ENCODE measurements around the gene CTNNA1. TPM values are rescaled to one million over a fixed set of nuclear protein-coding genes. Genes with fewer than 3 reads are reported as not detected.
"Not testable (repeated sequence)": the region's sequence is repeated elsewhere in the genome, so short reads cannot be mapped to it uniquely, and the experiment has no call there.

The CTNNA1 gene
- total and polyA plus RNA-seq, 2 experiments from 2014 or later: 194 to 393 TPM

DNA sequence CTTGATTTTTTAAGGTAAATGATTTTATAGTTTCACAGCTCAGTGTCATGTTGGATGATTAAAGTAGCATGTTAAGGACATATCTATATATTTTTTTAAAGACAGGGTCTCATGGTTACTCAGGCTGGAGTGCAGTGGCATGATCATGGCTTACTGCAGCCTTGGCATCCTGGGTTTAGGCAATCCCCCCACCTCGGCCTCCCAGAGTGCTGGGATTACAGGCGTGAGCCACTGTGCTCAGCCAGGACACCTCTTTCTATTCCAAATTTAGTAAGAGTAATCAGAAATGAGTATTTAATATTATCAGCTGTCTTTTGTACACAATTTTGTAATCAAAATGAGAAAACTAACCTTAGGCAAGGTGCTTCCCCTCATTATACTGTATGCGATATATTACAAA is 160.5 kb downstream of the CTNNA1 start:
- Histone ChIP-seq H3K9me3 (ENCODE audit: low read depth) (no peaks in the 10 kb centered on the region), H3K4me2 (ENCODE audit: unreplicated experiment) (no peak overlapping the region), H3K9me2 (ENCODE audit: insufficient read depth) (no peaks in the 10 kb centered on the region), H3K79me2 (ENCODE audit: insufficient read depth) (peaks cover 47% of the 10 kb centered on the region), H3K9ac (no peak overlapping the region), H3K27ac (no peak overlapping the region), H3F3A (ENCODE audit: insufficient read depth) (peaks cover 11% of the 10 kb centered on the region; the same call in 1 of the 2 replicates), H4K20me1 (ENCODE audit: insufficient read depth) (no peaks in the 10 kb centered on the region), H3K4me3 (no peak overlapping the region), H3K36me3 (ENCODE audit: low read depth) (peaks cover 38% of the 10 kb centered on the region), H3K4me1 (ENCODE audit: insufficient read depth) (peaks cover 17% of the 10 kb centered on the region), H2AFZ (no peak overlapping the region), H3K27me3 (replicated peaks; ENCODE audit: insufficient read depth) (no peaks in the 10 kb centered on the region)
- in situ Hi-C loops (cut with MboI): no loop called here
- no peak for DNase-seq
- WGBS, 2 experiments (ENCODE audit: low coverage in 1 of 2, low lambda C conversion rate in 2 of 2, missing lambda C conversion rate in 2 of 2): 96 to 97% methylated on average over 3 of the region's 3 CpGs
- no peak for TF ChIP-seq EZH2phosphoT487 (IDR thresholded peaks at IDR 0.05; ENCODE audit: insufficient read depth, low read depth)
- TF ChIP-seq EZH2 (IDR thresholded peaks at IDR 0.05; ENCODE audit: insufficient read depth, poor library complexity, severe bottlenecking): no peak

DNA sequence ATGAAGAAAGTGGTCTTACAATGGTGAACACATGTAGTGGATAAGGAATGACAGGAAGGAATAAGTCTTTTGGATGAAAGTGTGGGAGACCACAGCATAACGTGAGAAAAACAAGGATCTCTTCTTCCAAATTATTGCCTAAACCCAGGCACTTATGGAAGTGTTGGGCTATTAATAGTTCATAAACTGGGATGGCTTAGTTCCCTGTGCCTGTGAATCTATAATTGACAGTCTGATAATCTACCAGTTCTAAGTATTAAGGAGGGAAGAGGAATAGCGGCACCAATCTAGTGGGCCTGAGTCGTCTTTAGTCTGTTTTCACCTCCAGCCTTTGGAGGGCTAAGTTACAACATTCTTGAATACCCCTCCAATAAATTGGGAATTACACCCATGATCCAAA is 161.1 kb downstream of the CTNNA1 start:
- peaks cover 35% of the 10 kb centered on the region for H3K36me3 ChIP-seq (ENCODE audit: low read depth)
- peaks cover 11% of the 10 kb centered on the region; the same call in 1 of the 2 replicates for H3F3A ChIP-seq (ENCODE audit: insufficient read depth)
- no peaks in the 10 kb centered on the region for H4K20me1 ChIP-seq (ENCODE audit: insufficient read depth)
- in situ Hi-C loops (cut with MboI): no loop called here
- H3K27ac ChIP-seq: no peak overlapping the region
- H2AFZ ChIP-seq: no peak overlapping the region
- DNase-seq: no peak
- no peak overlapping the region for H3K9ac ChIP-seq
- TF ChIP-seq EZH2 (IDR thresholded peaks at IDR 0.05; ENCODE audit: insufficient read depth, poor library complexity, severe bottlenecking): no peak
- no peak for TF ChIP-seq EZH2phosphoT487 (IDR thresholded peaks at IDR 0.05; ENCODE audit: insufficient read depth, low read depth)
- peaks cover 17% of the 10 kb centered on the region for H3K4me1 ChIP-seq (ENCODE audit: insufficient read depth)
- H3K9me2 ChIP-seq (ENCODE audit: insufficient read depth): no peaks in the 10 kb centered on the region
- no peaks in the 10 kb centered on the region for H3K9me3 ChIP-seq (ENCODE audit: low read depth)
- H3K4me3 ChIP-seq: no peak overlapping the region
- WGBS, 2 experiments (ENCODE audit: low coverage in 1 of 2, low lambda C conversion rate in 2 of 2, missing lambda C conversion rate in 2 of 2): 97 to 99% methylated on average over 3 of the region's 3 CpGs
- H3K4me2 ChIP-seq (ENCODE audit: unreplicated experiment): no peak overlapping the region
- H3K27me3 ChIP-seq (replicated peaks; ENCODE audit: insufficient read depth): no peaks in the 10 kb centered on the region
- H3K79me2 ChIP-seq (ENCODE audit: insufficient read depth): peaks cover 46% of the 10 kb centered on the region

DNA sequence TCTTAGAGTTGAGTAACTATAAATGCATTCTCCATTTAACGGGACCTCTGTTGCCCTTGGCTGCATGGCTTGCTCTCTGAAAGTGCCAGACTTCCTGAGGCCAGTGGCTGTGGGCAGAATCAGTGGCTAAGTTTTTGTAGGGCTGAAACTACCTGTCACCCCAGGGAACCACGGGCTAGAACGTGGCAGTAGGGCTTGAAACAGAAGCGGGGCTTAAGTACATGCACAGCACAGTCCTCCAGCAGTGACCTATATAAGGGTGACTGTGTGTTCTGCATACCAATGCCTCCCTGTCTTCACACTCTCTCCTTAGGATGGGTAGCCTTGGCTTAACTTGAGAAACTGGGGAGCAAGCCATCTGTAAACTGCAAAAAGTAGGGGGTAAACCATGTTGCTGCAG is 165.5 kb downstream of the CTNNA1 start:
- H3K79me2 ChIP-seq (ENCODE audit: insufficient read depth): peaks cover 76% of the 10 kb centered on the region
- no peaks in the 10 kb centered on the region for H3K27me3 ChIP-seq (replicated peaks; ENCODE audit: insufficient read depth)
- no peak overlapping the region for H3K4me2 ChIP-seq (ENCODE audit: unreplicated experiment)
- DNase-seq: no peak
- H3F3A ChIP-seq (ENCODE audit: insufficient read depth): peaks cover 7% of the 10 kb centered on the region; the same call in 1 of the 2 replicates
- in situ Hi-C loops (cut with MboI): no loop called here
- H4K20me1 ChIP-seq (ENCODE audit: insufficient read depth): no peaks in the 10 kb centered on the region; the same call in 1 of the 2 replicates
- H3K9me2 ChIP-seq (ENCODE audit: insufficient read depth): no peaks in the 10 kb centered on the region
- H3K9me3 ChIP-seq (ENCODE audit: low read depth): no peaks in the 10 kb centered on the region
- no peak overlapping the region for H3K9ac ChIP-seq
- H3K4me1 ChIP-seq (ENCODE audit: insufficient read depth): peaks cover 7% of the 10 kb centered on the region
- no peak overlapping the region for H2AFZ ChIP-seq
- H3K4me3 ChIP-seq: no peak overlapping the region
- H3K36me3 ChIP-seq (ENCODE audit: low read depth): peaks cover 21% of the 10 kb centered on the region
- 88 to 89% methylated on average over 4 of the region's 4 CpGs for WGBS, 2 experiments (ENCODE audit: low coverage in 1 of 2, low lambda C conversion rate in 2 of 2, missing lambda C conversion rate in 2 of 2)
- H3K27ac ChIP-seq: no peak overlapping the region
- TF ChIP-seq EZH2phosphoT487 (IDR thresholded peaks at IDR 0.05; ENCODE audit: insufficient read depth, low read depth): no peak
- no peak for TF ChIP-seq EZH2 (IDR thresholded peaks at IDR 0.05; ENCODE audit: insufficient read depth, poor library complexity, severe bottlenecking)

DNA sequence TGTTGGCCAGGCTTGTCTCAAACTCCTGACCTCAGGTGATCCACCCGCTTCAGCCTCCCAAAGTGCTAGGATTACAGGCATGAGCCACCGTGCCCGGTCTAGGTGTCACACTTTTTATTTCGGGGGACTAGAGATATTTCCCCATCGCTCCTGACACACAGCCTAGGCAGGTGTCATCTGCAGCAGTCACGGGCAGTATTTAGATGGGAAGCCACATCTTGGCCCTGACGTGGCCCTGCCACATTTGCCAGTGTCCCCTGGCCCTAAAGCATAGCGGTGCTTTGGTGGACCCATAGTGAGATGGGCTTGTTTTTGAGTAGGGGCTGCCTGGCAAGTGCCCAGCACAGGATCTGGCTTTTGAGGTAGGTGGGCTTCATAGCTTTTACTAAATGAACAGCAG is 167.0 kb downstream of the CTNNA1 start:
- DNase-seq: no peak
- Histone ChIP-seq H3K27ac (no peak overlapping the region), H3K9me3 (ENCODE audit: low read depth) (no peaks in the 10 kb centered on the region), H3K4me2 (ENCODE audit: unreplicated experiment) (no peak overlapping the region), H3K4me1 (ENCODE audit: insufficient read depth) (peaks cover 7% of the 10 kb centered on the region), H3K36me3 (ENCODE audit: low read depth) (peaks cover 23% of the 10 kb centered on the region), H3K79me2 (ENCODE audit: insufficient read depth) (peaks cover 80% of the 10 kb centered on the region), H3K9me2 (ENCODE audit: insufficient read depth) (no peaks in the 10 kb centered on the region), H2AFZ (no peak overlapping the region), H3F3A (ENCODE audit: insufficient read depth) (peaks cover 7% of the 10 kb centered on the region; the same call in 1 of the 2 replicates), H4K20me1 (ENCODE audit: insufficient read depth) (no peaks in the 10 kb centered on the region; the same call in 1 of the 2 replicates), H3K9ac (no peak overlapping the region), H3K27me3 (replicated peaks; ENCODE audit: insufficient read depth) (no peaks in the 10 kb centered on the region), H3K4me3 (no peak overlapping the region)
- no peak for TF ChIP-seq EZH2phosphoT487 (IDR thresholded peaks at IDR 0.05; ENCODE audit: insufficient read depth, low read depth)
- TF ChIP-seq EZH2 (IDR thresholded peaks at IDR 0.05; ENCODE audit: insufficient read depth, poor library complexity, severe bottlenecking): no peak
- in situ Hi-C loops (cut with MboI): no loop called here
- 89 to 91% methylated on average over 8 of the region's 8 CpGs for WGBS, 2 experiments (ENCODE audit: low coverage in 1 of 2, low lambda C conversion rate in 2 of 2, missing lambda C conversion rate in 2 of 2)

DNA sequence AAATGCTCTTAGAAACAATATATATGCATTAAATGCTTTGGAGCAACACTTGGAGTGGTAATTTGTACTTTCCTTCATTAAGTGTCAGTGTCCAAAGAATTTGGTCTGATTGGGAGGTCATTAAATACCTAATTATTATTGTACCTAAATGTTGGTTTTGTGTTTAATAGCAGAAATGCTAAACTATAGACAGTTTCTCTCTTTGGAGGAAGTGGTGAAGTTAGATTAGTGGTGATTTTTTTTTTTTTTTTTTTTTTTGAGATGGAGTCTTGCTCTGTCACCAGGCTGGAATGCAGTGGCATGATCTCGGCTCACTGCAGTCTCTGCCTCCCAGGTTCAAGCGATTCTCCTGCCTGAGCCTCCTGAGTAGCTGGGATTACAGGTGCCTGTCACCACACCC is 168.1 kb downstream of the CTNNA1 start:
- 32 to 67% methylated on average over 2 of the region's 2 CpGs for WGBS, 2 experiments (ENCODE audit: low coverage in 1 of 2, low lambda C conversion rate in 2 of 2, missing lambda C conversion rate in 2 of 2)
- H3K9me2 ChIP-seq (ENCODE audit: insufficient read depth); H3K4me1 ChIP-seq (ENCODE audit: insufficient read depth); H3K4me2 ChIP-seq (ENCODE audit: unreplicated experiment); H3K4me3 ChIP-seq; H3K9ac ChIP-seq; DNase-seq; H3K9me3 ChIP-seq (ENCODE audit: low read depth); H2AFZ ChIP-seq; H4K20me1 ChIP-seq (ENCODE audit: insufficient read depth); H3K27me3 ChIP-seq (replicated peaks; ENCODE audit: insufficient read depth); H3F3A ChIP-seq (ENCODE audit: insufficient read depth); in situ Hi-C loops (cut with MboI): not testable (repeated sequence)
- H3K79me2 ChIP-seq (ENCODE audit: insufficient read depth): peaks cover 73% of the 10 kb centered on the region
- peaks cover 22% of the 10 kb centered on the region for H3K36me3 ChIP-seq (ENCODE audit: low read depth)
- peak overlapping the region; percentile 11; the same call in 1 of the 2 replicates for H3K27ac ChIP-seq
